ENCODE results near the gene VAT1L.

DNA sequence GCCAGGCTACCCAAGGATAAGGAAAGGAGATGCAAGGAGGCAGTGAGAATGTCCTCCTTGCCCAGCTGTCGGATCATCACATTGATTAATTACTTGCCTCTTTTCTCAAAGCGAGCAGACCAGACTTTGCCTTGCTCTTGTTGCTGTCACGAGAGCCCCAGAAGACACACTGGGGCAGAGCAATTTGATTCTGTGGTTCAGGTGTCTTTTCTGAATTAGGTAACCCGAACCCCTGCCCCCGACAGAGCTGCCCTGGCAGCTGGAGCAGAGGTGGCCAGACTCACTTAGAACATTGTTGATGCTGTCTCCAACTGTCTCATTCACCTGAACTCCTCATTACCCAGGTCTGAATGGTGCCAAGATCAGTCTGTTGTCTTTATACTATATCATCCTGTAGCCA is 34.3 kb downstream of the VAT1L start:
- no peak for TF ChIP-seq YY1 (IDR thresholded peaks at IDR 0.05; ENCODE audit: extremely low read depth, insufficient replicate concordance, low read depth, low read length)
- no peak for TF ChIP-seq EZH2 (IDR thresholded peaks at IDR 0.05)
- TF ChIP-seq RAD21 (IDR thresholded peaks at IDR 0.05; ENCODE audit: low read depth): no peak
- TF ChIP-seq, protein P1, sequence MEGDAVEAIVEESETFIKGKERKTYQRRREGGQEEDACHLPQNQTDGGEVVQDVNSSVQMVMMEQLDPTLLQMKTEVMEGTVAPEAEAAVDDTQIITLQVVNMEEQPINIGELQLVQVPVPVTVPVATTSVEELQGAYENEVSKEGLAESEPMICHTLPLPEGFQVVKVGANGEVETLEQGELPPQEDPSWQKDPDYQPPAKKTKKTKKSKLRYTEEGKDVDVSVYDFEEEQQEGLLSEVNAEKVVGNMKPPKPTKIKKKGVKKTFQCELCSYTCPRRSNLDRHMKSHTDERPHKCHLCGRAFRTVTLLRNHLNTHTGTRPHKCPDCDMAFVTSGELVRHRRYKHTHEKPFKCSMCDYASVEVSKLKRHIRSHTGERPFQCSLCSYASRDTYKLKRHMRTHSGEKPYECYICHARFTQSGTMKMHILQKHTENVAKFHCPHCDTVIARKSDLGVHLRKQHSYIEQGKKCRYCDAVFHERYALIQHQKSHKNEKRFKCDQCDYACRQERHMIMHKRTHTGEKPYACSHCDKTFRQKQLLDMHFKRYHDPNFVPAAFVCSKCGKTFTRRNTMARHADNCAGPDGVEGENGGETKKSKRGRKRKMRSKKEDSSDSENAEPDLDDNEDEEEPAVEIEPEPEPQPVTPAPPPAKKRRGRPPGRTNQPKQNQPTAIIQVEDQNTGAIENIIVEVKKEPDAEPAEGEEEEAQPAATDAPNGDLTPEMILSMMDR (IDR thresholded peaks at IDR 0.05 in 2 of 3, conservative IDR thresholded peaks at IDR 0.05 in 1 of 3; ENCODE audit: borderline replicate concordance in 1 of 3, insufficient read depth in 1 of 3, low read depth in 2 of 3, low read length in 2 of 3): no peak
- TF ChIP-seq POLR2A (IDR thresholded peaks at IDR 0.05; ENCODE audit: borderline replicate concordance, extremely low read depth, insufficient read depth, insufficient read length): no peak
